Stimulated activated naive CD8-positive, alpha-beta T cell treated with anti-CD3 and anti-CD28 coated beads, Interleukin-15, amount 100 ng/mL, for 72 hours (primary cell): ENCODE results near the gene NEURL1.
"Not testable (repeated sequence)": the region's sequence is repeated elsewhere in the genome, so short reads cannot be mapped to it uniquely, and the experiment has no call there.

Experiments used
- ATAC-seq: fragments of 150-1000 bp; cut with Tn5 transposase; 2 replicates; pipeline ENCODE4 v1.10.0; 2021; ENCODE audit warnings: mild to moderate bottlenecking, moderate library complexity
- DNase-seq, 2 donors: peaks; one replicate each; pipeline ENCODE4 v3.0.0; 2021 to 2022
- H3K27ac Mint-ChIP-seq, 2 donors: one replicate each; pipeline ENCODE4 v1.8.0; 2022; ENCODE audit warnings: mild to moderate bottlenecking in 2 of 2, mixed read lengths in 2 of 2, moderate library complexity in 2 of 2
- H3K27me3 Mint-ChIP-seq: one replicate; pipeline ENCODE4 v1.8.0; 2022; ENCODE audit warnings: mixed read lengths
- H3K4me1 Mint-ChIP-seq: one replicate; pipeline ENCODE4 v1.8.0; 2022; ENCODE audit warnings: mild to moderate bottlenecking, mixed read lengths
- H3K4me3 Mint-ChIP-seq, 2 donors: one replicate each; pipeline ENCODE4 v1.8.0; 2022; ENCODE audit warnings: mild to moderate bottlenecking in 2 of 2, mixed read lengths in 2 of 2, moderate library complexity in 1 of 2
- H3K9me3 Mint-ChIP-seq, 2 donors: one replicate each; pipeline ENCODE4 v1.8.0; 2022; ENCODE audit warnings: mixed read lengths in 2 of 2

The NEURL1 gene

DNA sequence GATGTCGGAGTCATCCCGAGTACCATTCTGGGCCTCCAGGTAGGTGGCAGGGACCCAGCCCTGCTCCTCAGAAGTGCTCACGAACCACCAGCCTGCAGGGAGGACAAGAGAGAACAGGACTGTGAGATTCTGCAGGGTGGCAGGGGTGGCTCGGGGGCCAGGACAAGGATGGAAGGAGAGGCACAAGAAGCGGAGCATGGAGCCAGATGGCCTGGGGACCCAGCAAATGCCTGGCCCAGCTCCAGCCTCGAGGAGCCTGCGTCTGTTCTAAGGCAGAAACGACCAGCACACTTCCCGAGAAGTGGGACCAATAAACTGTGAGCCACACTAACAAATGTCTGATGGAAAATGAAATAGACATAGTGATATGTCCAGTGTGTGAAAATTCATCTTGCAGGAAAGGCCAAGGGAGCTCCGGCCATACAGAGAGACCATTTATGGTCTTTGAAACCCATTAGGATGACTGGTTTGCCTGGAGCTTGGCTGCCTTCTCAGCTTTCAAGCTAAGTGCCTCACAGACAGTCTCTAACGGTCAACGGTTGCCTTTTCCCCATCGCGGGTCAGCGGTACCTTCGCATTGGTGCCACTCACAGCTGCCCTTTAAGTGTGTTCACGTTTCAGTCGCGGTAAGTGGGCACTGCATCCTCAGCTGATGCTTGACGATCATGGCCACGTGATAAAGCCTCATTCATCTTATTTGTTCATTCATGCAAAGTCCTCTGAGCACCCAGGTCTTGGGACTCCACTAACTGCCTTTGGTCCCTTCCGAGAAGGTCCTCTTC, 133.8 kb downstream of the NEURL1 start:
- Mint-ChIP-seq H3K9me3 (no peaks in the 10 kb centered on the region), H3K4me1 (peaks cover 5% of the 10 kb centered on the region), H3K27ac (no peak overlapping the region), H3K4me3 (no peak overlapping the region), H3K27me3 (no peaks in the 10 kb centered on the region)
- DNase-seq (no peak), ATAC-seq (no peak)

DNA sequence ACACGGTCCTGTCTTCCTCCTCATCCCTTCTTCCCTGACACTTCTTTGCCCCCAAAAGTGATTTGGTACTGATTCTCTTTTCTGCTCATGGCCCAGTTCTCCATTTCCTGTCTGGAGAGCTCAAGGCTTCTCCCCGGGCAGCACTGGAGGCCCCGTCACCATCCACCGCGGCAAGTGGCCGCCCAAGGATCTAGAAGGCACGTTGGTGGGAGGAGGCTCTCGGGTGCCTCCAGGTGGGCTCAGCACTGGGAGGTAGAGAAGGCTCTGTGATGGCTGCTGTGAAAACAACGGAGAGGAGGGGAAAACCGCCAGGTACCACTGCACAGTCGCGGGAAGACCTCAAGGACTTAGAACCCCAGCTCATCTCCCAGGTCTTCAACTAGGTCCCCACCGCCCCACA, 134.4 kb downstream of the NEURL1 start:
- Mint-ChIP-seq H3K4me3 (no peak overlapping the region), H3K4me1 (peaks cover 7% of the 10 kb centered on the region), H3K9me3 (no peaks in the 10 kb centered on the region), H3K27me3 (no peaks in the 10 kb centered on the region), H3K27ac (no peak overlapping the region)
- no peak for DNase-seq
- ATAC-seq: no peak

DNA sequence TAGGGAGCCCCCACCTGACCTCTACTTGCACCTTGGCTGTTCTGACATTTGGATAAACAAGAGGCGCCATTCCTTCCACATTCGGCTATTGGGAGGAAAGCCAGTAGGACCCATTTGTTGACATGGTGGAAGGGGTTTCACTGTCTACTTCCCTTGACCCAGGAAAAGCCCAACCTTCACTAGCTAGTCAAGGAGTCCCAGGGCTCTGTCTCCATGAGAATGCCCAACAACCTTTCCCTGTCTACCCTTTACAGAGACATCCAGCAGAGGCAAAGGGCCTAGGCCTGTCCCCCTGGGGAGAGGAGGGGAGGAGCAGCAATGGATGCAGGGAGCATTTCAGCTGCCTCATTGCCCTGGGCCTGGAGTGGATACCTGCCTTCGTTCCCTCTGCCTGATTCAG, 136.1 kb downstream of the NEURL1 start:
- DNase-seq (no peak), ATAC-seq (no peak)
- Mint-ChIP-seq H3K4me3 (no peak overlapping the region), H3K9me3 (no peaks in the 10 kb centered on the region), H3K27me3 (no peaks in the 10 kb centered on the region), H3K27ac (peak overlapping the region in 1 of 2 donors; percentile 71), H3K4me1 (peaks cover 7% of the 10 kb centered on the region)

DNA sequence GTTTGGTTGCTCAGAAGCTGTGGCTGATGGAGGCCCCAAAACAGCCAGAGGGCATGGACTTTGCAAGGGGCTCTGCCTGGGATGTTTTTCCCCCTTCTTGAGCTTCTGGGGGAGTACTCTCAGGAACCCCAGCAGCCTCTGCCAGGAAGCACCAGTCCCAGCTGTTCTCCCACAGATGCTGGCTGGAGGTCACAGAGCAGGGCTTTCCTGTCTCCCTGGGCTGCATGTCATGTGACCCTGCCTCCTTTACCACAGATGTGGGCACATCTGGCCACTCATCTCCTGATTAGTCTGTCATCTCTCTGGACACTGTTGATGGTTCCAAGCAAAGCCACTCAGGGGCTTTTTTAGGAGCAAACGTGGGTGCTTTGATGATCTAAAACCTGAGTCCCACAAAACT, 136.7 kb downstream of the NEURL1 start:
- no peaks in the 10 kb centered on the region for H3K27me3 Mint-ChIP-seq
- ATAC-seq: no peak
- H3K4me3 Mint-ChIP-seq: no peak overlapping the region
- H3K9me3 Mint-ChIP-seq: no peaks in the 10 kb centered on the region
- peaks cover 11% of the 10 kb centered on the region for H3K4me1 Mint-ChIP-seq
- no peak for DNase-seq
- H3K27ac Mint-ChIP-seq: peak overlapping the region in 1 of 2 donors; percentile 19

DNA sequence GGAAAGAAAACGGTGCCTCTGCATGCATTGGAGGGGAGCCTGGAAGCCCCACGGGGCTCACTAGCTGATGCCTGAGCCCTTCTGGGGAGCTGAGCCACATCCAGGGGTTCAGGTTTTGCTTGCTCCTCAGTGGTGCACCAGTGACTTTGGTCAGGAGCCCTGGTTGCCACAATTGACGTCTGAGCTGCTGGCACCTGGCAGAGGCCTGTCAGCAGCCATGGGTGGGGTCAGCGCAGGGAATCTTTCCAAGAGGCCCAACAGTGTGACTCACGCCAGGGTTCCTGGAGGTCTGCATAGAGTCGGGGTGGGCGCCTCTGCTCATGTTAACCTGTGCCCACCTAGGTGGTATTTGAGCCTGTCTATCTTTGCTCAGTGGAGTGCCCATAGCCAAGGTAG, 138.7 kb downstream of the NEURL1 start:
- H3K27ac Mint-ChIP-seq: no peak overlapping the region
- DNase-seq (no peak), ATAC-seq (peak; percentile 15)
- no peaks in the 10 kb centered on the region for H3K27me3 Mint-ChIP-seq
- H3K4me3 Mint-ChIP-seq: no peak overlapping the region
- H3K4me1 Mint-ChIP-seq: peaks cover 11% of the 10 kb centered on the region
- no peaks in the 10 kb centered on the region for H3K9me3 Mint-ChIP-seq

DNA sequence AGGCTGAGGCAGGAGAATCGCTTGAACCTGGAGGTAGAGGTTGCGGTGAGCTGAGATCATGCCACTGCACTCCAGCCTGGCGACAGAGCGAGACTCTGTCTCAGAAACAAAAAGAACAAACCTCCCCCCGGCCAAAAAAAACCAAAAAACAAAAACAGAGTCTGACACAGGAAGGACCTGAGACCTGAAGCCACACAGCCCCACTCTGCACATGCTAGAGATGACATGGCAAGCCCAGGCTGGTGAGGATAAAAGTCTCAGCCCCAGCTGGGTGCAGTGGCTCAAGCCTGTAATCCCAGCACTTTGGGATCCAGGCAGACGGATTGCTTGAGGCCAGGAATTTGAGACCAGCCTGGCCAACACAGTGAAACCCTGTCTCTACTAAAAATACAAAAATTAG, 139.4 kb downstream of the NEURL1 start:
- H3K4me1 Mint-ChIP-seq: peaks cover 11% of the 10 kb centered on the region
- not testable (repeated sequence) for H3K9me3 Mint-ChIP-seq, H3K27ac Mint-ChIP-seq

DNA sequence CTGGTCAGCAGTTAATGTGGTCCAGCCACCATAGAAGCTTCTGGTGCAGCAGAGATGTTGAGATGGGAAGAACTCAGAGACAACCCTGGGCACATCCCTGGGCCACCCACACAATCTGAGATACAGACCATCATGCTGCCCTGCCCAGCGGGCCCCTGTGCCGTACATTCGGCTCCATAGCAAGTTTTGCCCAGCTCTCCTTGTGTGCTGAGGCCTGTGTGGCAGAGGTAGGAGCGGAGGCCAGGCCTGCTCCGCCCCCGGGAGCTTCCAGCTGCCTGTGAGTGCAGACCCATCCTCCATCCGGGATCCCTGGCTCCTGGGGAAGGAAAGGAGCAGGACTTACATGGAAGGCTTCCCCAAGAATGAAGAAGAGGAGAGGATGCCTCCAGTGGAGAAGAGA, 140.3 kb downstream of the NEURL1 start:
- Mint-ChIP-seq H3K27ac (no peak overlapping the region), H3K9me3 (no peaks in the 10 kb centered on the region), H3K4me3 (no peak overlapping the region), H3K4me1 (peaks cover 11% of the 10 kb centered on the region), H3K27me3 (no peaks in the 10 kb centered on the region)
- DNase-seq (no peak), ATAC-seq (no peak)

More for the DNA sequence above, 139.4 kb downstream of the NEURL1 start:
- not testable (repeated sequence) for DNase-seq, ATAC-seq, H3K4me3 Mint-ChIP-seq, H3K27me3 Mint-ChIP-seq

DNA sequence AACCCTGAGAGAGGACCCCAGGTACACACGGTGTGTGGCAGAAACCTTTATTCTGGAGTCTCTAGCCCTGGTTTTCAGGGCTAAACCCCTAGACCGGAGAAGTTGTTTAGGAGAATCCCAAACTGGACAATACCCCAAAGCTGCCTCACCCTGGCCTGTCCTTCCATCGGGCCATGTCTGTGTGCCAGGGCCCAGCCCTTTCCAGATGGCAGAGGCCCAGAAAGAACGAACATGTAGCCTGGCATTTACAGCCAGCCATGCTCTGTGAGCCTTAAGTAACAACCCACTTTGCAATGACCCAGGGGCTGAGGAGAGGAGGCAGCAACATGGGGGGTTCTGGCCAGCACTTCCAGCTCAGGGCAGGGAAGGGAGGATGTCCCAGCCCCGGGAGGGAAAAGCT, 142.1 kb downstream of the NEURL1 start:
- peaks cover 11% of the 10 kb centered on the region for H3K4me1 Mint-ChIP-seq

DNA sequence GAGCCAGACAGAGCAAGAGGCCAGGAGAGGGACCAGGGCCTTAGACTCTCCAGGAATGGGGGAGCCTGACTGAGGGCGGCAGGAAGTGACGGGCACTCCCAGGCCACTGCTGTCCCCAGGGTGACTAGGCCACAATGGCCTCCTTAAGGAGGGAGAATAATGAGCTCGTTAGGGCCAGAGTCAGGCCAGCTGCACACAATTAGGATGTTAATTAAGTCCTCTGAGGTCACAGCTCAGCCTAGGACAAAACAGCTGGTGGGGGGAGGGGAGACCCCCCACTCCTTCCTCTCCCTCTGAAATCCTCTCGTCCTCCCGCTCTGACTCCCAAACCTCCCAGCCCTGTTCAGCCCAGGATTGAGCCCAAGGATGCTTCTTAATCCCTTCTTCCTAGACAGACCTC, 143.0 kb downstream of the NEURL1 start:
- ATAC-seq (no peak), DNase-seq (no peak)
- no peaks in the 10 kb centered on the region for H3K27me3 Mint-ChIP-seq
- no peak overlapping the region for H3K4me3 Mint-ChIP-seq
- H3K27ac Mint-ChIP-seq: no peak overlapping the region
- H3K4me1 Mint-ChIP-seq: peaks cover 11% of the 10 kb centered on the region
- H3K9me3 Mint-ChIP-seq: no peaks in the 10 kb centered on the region

More for the DNA sequence above, 142.1 kb downstream of the NEURL1 start:
- ATAC-seq (no peak), DNase-seq (no peak)
- Mint-ChIP-seq H3K9me3 (no peaks in the 10 kb centered on the region), H3K27me3 (no peaks in the 10 kb centered on the region), H3K27ac (no peak overlapping the region), H3K4me3 (no peak overlapping the region)

DNA sequence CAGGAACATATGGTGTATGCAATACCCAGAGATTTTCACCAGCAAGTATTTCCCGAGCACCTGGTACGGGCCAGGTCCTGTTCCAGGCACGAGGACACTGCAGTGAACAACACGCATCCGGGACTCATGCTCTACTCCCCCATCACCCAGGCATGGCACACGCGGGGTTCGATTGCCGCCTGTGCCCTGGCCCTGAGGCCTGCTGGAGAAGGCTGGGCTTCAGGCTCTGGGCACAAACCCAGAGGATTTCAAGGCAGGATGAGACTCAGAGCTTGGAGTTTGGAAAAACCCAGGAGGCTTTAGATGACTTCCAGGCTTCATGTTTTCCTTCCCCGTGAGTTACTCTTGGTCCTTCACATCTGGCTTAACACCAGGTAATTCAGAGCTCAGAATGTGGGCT, 143.5 kb downstream of the NEURL1 start:
- peak overlapping the region in 1 of 2 donors; percentile 64 for H3K27ac Mint-ChIP-seq
- no peaks in the 10 kb centered on the region for H3K27me3 Mint-ChIP-seq
- H3K4me1 Mint-ChIP-seq: peaks cover 10% of the 10 kb centered on the region
- DNase-seq: no peak
- no peak for ATAC-seq
- H3K9me3 Mint-ChIP-seq: no peaks in the 10 kb centered on the region
- H3K4me3 Mint-ChIP-seq: no peak overlapping the region

DNA sequence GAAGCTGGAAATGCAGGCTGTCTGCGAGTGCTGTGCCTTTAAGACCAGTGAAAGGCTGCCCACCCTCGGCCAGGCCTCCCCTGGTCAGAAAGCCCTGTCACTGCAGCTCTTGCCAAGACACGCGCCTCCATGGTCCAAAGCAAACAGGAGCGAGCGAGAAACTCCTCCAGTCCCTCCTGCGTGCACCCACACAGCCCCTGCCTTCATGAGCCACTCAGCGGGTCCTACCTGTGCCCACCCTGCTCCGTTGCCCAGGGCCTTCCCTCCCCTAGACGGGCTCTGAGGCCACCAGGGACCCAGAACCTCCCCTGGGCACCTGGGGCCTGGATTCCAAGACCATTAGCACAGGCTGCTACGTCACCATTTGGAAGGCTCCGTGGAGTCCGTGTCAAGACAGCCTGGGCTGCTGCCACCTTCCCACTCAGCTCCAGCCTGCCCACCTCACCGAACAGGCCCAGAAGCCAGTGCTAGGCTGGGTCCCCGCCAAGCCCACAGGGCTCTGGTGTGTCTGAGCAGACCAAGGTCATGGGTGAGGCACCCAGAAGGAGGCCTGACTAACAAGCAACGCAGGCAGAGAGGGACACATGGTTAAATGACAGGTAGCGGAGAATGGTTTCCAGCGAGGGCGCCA, 144.5 kb downstream of the NEURL1 start:
- no peaks in the 10 kb centered on the region for H3K27me3 Mint-ChIP-seq
- H3K9me3 Mint-ChIP-seq: no peaks in the 10 kb centered on the region
- H3K4me1 Mint-ChIP-seq: peaks cover 5% of the 10 kb centered on the region
- DNase-seq (no peak), ATAC-seq (no peak)
- no peak overlapping the region for H3K4me3 Mint-ChIP-seq
- no peak overlapping the region for H3K27ac Mint-ChIP-seq

DNA sequence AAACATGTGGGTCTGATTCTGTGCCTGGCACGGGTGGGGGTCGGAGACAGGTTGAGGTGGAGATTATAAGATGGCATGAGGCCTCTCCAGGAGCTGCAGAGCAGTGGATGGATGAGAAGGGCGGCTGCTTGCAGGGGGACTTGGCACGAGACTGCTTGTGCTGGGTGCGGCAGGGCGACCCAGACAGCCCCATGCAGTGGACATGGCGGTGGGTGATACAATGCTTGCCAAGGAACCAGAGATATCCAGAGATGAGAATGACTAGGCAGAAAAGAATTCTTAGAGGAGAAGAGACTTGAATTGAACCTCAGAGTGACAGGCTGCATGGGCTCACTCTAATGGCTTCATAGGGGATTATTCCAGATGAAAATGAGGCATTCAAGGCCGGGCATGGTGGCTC, 145.4 kb downstream of the NEURL1 start:
- Mint-ChIP-seq H3K9me3 (no peaks in the 10 kb centered on the region), H3K4me1 (peaks cover 5% of the 10 kb centered on the region), H3K27me3 (no peaks in the 10 kb centered on the region), H3K27ac (peak overlapping the region in 1 of 2 donors; percentile 56), H3K4me3 (no peak overlapping the region)
- DNase-seq (no peak), ATAC-seq (no peak)

DNA sequence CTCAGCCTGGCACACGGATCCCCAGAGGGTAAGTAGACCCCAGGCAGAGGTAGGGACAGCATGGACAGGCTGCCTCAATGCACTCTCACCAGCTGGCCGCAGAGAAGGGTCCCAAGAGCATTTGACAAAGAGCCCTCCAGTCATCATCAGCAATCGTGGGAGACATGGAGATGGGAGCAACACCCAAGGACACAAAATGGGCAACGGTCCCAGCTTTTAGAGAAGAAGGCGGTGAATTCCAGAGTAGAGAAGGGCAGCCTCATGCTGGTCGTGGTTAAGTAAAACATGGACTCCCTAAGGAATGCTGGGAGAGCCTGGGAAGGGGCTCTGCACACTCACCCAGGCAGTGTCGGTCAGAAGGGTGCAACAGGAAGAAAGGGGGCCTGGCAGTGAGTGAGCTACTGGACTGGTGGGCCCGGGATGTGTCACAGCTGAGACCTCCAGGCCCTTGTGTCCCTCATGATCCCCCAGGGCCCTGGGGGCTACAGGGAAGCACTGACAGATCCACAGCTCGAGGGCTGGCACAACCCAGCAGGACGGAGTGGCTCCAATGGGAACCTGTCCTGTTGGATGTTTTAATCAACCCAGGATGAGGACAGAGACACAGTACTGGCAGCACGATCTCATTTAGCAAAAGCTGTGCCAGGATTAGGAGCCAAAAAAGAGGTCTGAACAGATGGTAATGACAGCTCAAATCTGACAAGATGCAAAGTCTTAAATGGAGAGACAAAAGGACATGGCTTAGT, 147.1 kb downstream of the NEURL1 start:
- H3K9me3 Mint-ChIP-seq: no peaks in the 10 kb centered on the region
- peaks cover 6% of the 10 kb centered on the region for H3K27me3 Mint-ChIP-seq
- H3K27ac Mint-ChIP-seq: no peak overlapping the region
- no peak for DNase-seq
- no peak for ATAC-seq
- no peaks in the 10 kb centered on the region for H3K4me1 Mint-ChIP-seq
- H3K4me3 Mint-ChIP-seq: no peak overlapping the region

DNA sequence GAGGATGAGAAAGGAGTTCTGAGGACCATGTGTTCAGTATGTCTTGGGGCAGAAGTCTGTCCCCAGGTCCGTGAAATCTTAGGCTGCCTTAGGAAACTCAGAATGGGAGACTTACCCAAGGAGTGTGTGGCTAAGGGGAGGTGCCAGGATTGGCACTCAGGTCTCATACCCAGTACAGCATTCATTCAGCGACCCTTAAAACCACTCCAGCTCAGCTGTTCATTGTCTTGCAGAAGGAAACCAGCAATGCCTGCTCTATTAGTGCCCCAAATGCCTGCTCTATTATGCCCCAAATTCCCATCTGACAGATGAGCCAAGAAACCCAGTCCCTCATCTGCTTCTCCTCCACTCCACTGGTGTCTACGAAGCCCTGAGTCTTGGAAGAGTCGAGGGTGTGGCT, 147.8 kb downstream of the NEURL1 start:
- no peak for DNase-seq
- ATAC-seq: no peak
- peaks cover 6% of the 10 kb centered on the region for H3K27me3 Mint-ChIP-seq
- no peaks in the 10 kb centered on the region for H3K9me3 Mint-ChIP-seq
- no peaks in the 10 kb centered on the region for H3K4me1 Mint-ChIP-seq
- H3K27ac Mint-ChIP-seq: no peak overlapping the region
- H3K4me3 Mint-ChIP-seq: no peak overlapping the region
